ENCODE measurements around the gene SMIM44. TPM values are rescaled to one million over a fixed set of nuclear protein-coding genes. Genes with fewer than 3 reads are reported as not detected.
"Not testable (repeated sequence)": the region's sequence is repeated elsewhere in the genome, so short reads cannot be mapped to it uniquely, and the experiment has no call there.

Gene SMIM44
- total and polyA plus RNA-seq, 2 donors from 2014 or later: not detected

DNA sequence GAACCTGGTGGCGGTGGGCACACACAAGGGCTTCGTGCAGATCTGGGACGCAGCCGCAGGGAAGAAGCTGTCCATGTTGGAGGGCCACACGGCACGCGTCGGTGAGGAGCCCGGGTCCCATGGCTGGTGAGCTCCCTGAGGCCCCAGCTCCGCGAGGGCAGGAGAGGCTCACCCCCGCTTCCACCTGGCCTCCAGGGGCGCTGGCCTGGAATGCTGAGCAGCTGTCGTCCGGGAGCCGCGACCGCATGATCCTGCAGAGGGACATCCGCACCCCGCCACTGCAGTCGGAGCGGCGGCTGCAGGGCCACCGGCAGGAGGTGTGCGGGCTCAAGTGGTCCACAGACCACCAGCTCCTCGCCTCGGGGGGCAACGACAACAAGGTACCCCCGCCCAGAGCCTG, 48.5 kb upstream of the SMIM44 start:
- H3K4me1 ChIP-seq (ENCODE audit: control insufficient read depth in 2 of 3, insufficient read depth in 2 of 3, low read depth in 1 of 3, low read length in 3 of 3): no peaks in the 10 kb centered on the region
- H3K4me3 ChIP-seq (ENCODE audit: low read length in 3 of 3): no peak overlapping the region
- no peak overlapping the region for H3K27ac ChIP-seq (ENCODE audit: low read depth in 2 of 2, low read length in 2 of 2)
- no peak for FAIRE-seq
- TF ChIP-seq, protein P1, sequence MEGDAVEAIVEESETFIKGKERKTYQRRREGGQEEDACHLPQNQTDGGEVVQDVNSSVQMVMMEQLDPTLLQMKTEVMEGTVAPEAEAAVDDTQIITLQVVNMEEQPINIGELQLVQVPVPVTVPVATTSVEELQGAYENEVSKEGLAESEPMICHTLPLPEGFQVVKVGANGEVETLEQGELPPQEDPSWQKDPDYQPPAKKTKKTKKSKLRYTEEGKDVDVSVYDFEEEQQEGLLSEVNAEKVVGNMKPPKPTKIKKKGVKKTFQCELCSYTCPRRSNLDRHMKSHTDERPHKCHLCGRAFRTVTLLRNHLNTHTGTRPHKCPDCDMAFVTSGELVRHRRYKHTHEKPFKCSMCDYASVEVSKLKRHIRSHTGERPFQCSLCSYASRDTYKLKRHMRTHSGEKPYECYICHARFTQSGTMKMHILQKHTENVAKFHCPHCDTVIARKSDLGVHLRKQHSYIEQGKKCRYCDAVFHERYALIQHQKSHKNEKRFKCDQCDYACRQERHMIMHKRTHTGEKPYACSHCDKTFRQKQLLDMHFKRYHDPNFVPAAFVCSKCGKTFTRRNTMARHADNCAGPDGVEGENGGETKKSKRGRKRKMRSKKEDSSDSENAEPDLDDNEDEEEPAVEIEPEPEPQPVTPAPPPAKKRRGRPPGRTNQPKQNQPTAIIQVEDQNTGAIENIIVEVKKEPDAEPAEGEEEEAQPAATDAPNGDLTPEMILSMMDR (IDR thresholded peaks at IDR 0.05; ENCODE audit: borderline replicate concordance, extremely low read depth, insufficient read depth): no peak
- no peaks in the 10 kb centered on the region for H3K9me3 ChIP-seq (ENCODE audit: control insufficient read depth in 2 of 3, insufficient read depth in 1 of 3, low read length in 3 of 3)
- no peaks in the 10 kb centered on the region for H3K27me3 ChIP-seq (ENCODE audit: control insufficient read depth, insufficient read depth, low read length)
- no peak for DNase-seq
- H3K9ac ChIP-seq (ENCODE audit: low read length in 3 of 3): no peak overlapping the region
- peaks cover 0 to 16% (median 14%) of the 10 kb centered on the region in 3 donors for H3K36me3 ChIP-seq (ENCODE audit: control insufficient read depth in 2 of 3, insufficient read depth in 3 of 3, low read length in 3 of 3)
- intact Hi-C loops (cut with DNase I): no loop called here

DNA sequence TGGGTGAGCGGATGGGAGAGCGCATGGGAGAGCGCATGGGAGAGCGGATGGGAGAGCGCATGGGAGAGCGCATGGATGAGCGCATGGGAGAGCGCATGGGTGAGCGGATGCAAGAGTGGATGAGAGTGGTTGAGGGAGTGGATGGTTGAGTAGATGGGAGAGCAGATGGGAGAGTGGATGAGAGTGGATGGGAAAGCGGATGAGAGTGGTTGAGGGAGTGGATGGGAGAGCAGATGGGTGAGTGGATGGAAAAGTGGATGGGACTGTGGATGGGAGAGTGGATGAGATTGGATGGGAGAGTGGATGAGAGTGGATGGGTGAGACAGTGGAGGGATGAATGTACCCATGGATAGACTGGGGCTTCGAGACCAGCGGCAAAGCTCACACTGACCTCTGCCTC, 47.1 kb upstream of the SMIM44 start:
- H3K4me1 ChIP-seq (ENCODE audit: control insufficient read depth in 2 of 3, insufficient read depth in 2 of 3, low read depth in 1 of 3, low read length in 3 of 3): no peaks in the 10 kb centered on the region
- intact Hi-C loops (cut with DNase I): no loop called here
- H3K27me3 ChIP-seq (ENCODE audit: control insufficient read depth, insufficient read depth, low read length): no peaks in the 10 kb centered on the region
- no peak overlapping the region for H3K27ac ChIP-seq (ENCODE audit: low read depth in 2 of 2, low read length in 2 of 2)
- no peak overlapping the region for H3K9ac ChIP-seq (ENCODE audit: low read length in 3 of 3)
- H3K9me3 ChIP-seq (ENCODE audit: control insufficient read depth in 2 of 3, insufficient read depth in 1 of 3, low read length in 3 of 3): no peaks in the 10 kb centered on the region
- peaks cover 0 to 13% (median 11%) of the 10 kb centered on the region in 3 donors for H3K36me3 ChIP-seq (ENCODE audit: control insufficient read depth in 2 of 3, insufficient read depth in 3 of 3, low read length in 3 of 3)
- DNase-seq (no peak), FAIRE-seq (no peak)
- H3K4me3 ChIP-seq (ENCODE audit: low read length in 3 of 3): no peak overlapping the region
- TF ChIP-seq, protein P1 (IDR thresholded peaks at IDR 0.05; ENCODE audit: borderline replicate concordance, extremely low read depth, insufficient read depth): no peak

DNA sequence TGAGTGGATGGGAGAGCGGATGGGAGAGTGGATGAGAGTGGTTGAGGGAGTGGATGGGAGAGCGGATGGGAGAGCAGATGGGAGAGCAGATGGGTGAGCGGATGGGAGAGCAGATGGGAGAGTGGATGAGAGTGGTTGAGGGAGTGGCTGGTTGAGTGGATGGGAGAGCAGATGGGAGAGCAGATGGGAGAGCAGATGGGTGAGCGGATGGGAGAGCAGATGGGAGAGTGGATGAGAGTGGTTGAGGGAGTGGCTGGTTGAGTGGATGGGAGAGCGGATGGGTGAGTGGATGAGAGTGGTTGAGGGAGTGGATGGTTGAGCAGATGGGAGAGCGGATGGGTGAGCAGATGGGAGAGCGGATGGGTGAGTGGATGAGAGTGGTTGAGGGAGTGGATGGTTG, 46.1 kb upstream of the SMIM44 start:
- FAIRE-seq; H3K27me3 ChIP-seq (ENCODE audit: control insufficient read depth, insufficient read depth, low read length); H3K9ac ChIP-seq (ENCODE audit: low read length in 3 of 3); intact Hi-C loops (cut with DNase I); DNase-seq; H3K27ac ChIP-seq (ENCODE audit: low read depth in 2 of 2, low read length in 2 of 2); H3K4me3 ChIP-seq (ENCODE audit: low read length in 3 of 3); H3K9me3 ChIP-seq (ENCODE audit: control insufficient read depth in 2 of 3, insufficient read depth in 1 of 3, low read length in 3 of 3); H3K4me1 ChIP-seq (ENCODE audit: control insufficient read depth in 2 of 3, insufficient read depth in 2 of 3, low read depth in 1 of 3, low read length in 3 of 3): not testable (repeated sequence)
- peaks cover 0 to 12% (median 10%) of the 10 kb centered on the region in 3 donors for H3K36me3 ChIP-seq (ENCODE audit: control insufficient read depth in 2 of 3, insufficient read depth in 3 of 3, low read length in 3 of 3)

DNA sequence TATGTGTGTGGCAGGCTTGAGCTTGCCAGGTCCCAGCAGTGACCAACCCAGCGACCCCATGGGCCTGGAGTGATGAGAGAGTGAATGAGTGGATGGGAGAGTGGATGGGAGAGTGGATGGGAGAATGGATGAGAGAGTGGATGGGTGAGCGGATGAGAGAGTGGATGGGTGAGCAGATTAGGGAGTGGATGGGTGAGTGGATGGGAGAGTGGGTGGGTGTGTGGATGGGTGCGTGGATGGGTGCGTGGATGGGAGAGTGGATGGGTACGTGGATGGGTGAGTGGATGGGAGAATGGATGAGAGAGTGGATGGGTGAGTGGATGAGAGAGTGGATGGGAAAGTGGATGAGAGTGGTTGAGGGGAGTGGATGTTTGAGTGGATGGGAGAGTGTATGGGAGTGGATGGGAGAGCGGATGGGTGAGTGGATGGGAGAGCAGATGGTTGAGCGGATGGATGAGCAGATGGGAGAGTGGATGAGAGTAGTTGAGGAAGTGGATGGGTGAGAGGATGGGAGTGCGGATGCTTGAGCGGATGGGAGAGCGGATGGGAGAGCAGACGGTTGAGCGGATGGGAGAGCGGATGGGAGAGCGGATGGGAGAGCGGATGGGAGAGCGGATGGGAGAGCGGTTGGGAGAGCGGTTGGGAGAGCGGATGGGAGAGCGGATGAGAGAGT, 45.4 kb upstream of the SMIM44 start:
- no peak overlapping the region for H3K27ac ChIP-seq (ENCODE audit: low read depth in 2 of 2, low read length in 2 of 2)
- FAIRE-seq: no peak
- no peak overlapping the region for H3K4me3 ChIP-seq (ENCODE audit: low read length in 3 of 3)
- TF ChIP-seq, protein P1 (IDR thresholded peaks at IDR 0.05; ENCODE audit: borderline replicate concordance, extremely low read depth, insufficient read depth): no peak
- no peaks in the 10 kb centered on the region for H3K27me3 ChIP-seq (ENCODE audit: control insufficient read depth, insufficient read depth, low read length)
- H3K36me3 ChIP-seq (ENCODE audit: control insufficient read depth in 2 of 3, insufficient read depth in 3 of 3, low read length in 3 of 3): peaks cover 0 to 12% (median 9%) of the 10 kb centered on the region in 3 donors
- peak in 1 of 5 donors; percentile 57 for DNase-seq
- H3K4me1 ChIP-seq (ENCODE audit: control insufficient read depth in 2 of 3, insufficient read depth in 2 of 3, low read depth in 1 of 3, low read length in 3 of 3): no peaks in the 10 kb centered on the region
- no peak overlapping the region for H3K9ac ChIP-seq (ENCODE audit: low read length in 3 of 3)
- H3K9me3 ChIP-seq (ENCODE audit: control insufficient read depth in 2 of 3, insufficient read depth in 1 of 3, low read length in 3 of 3): no peaks in the 10 kb centered on the region
- intact Hi-C loops (cut with DNase I): no loop called here

Measured in kidney (tissue), 14 donors.